Amniotic stem cell (primary cell): ENCODE data around the gene PHACTR3.
"Not testable (repeated sequence)": the region's sequence is repeated elsewhere in the genome, so short reads cannot be mapped to it uniquely, and the experiment has no call there.

Experiments used
- DNase-seq: peaks from one replicate; lab custom pipeline; 2025; lab: John Stamatoyannopoulos, UW

PHACTR3 gene

DNA sequence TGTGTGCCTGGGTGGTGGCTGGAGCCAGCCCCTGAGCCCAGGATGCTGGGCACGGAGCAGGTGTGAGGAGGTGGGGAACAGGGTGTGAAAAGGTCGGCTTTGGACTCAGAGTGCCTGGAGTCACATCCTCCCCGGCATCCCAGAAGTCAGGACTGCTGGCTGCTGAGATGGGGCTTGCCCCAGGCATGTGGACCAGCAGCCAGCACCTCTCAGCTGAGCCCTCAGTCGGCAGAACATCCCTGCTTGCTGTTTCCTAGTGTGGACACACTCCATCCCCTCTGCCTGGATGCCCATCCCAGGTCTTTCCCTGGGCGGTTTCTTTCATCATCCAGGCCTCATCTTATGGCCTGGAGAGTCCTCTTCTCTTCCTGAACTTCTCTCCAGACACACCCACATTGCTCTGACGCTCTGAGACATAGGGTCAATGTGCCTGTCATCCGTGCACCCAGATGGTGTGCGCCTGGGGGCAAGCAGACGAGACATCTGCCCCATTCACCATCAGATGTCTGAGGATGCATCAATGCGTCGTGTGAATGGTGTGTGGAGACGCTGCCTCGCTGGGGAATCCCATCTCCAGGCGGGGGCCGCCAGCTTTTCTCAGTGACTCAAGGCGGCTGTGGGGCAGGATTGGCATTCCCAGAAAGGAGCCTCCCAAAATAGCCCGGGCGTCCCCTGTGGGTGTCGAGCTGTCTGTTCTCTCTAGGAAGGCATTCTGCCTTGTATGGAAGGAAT is 224.9 kb downstream of the PHACTR3 start:
- DNase-seq = no peak

DNA sequence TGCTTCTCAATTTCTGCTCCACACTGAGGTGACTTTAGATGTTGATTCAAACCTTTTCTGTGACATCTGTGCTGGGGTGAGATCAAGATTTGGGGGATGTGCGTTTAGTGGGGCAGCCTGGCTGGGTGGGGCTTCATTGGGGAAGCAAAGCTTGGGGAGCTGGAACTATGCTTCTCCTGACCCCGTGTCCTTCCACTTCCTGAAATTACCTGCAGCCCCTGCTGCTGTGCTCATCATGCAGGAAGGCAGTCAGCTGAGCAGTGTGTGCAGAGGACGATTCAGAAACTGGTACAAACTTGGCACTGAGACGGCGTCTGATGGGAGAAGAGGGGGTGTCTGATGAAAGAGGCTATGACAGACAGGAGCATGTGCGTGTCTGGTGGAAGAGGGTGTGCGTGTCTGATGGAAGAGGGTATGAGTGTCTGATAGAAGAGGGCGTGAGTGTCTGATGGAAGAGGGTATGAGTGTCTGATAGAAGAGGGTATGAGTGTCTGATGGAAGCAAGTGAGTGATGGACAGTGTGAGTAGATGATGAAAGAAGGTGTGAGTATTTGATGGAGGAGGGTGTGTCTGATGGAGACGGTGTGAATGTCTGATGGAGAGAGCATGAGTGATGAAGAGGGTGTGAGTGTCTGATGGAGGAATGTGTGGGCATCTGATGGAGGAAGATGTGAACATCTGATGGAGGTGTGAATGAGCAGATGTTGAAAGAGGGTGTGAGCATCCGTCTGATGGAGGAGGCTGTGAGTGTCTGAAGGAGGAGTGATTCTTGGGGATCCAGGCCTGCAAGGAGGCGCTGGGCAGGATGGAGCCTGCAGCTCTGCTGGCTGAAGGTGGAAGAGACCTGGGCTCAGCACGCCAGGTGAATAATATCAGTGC is 225.7 kb downstream of the PHACTR3 start:
- DNase-seq = no peak

DNA sequence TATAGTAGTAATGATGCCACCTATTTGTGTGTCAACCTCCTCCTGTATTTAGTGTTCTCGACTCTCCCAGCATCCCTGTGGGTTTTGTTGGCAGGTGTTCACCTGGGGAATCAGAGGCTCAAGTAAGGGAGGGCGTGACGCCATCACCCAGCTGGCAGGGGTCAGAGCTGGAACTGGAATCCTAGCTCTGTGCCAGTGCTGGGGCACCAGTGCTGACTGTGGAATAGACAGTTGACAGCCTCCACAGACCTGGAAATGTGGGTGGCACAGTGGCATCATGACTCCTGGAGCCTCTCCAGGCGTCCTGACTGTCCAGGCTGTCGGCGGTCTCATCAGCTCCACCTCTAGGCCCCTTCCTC is 226.3 kb downstream of the PHACTR3 start:
- DNase-seq = no peak

DNA sequence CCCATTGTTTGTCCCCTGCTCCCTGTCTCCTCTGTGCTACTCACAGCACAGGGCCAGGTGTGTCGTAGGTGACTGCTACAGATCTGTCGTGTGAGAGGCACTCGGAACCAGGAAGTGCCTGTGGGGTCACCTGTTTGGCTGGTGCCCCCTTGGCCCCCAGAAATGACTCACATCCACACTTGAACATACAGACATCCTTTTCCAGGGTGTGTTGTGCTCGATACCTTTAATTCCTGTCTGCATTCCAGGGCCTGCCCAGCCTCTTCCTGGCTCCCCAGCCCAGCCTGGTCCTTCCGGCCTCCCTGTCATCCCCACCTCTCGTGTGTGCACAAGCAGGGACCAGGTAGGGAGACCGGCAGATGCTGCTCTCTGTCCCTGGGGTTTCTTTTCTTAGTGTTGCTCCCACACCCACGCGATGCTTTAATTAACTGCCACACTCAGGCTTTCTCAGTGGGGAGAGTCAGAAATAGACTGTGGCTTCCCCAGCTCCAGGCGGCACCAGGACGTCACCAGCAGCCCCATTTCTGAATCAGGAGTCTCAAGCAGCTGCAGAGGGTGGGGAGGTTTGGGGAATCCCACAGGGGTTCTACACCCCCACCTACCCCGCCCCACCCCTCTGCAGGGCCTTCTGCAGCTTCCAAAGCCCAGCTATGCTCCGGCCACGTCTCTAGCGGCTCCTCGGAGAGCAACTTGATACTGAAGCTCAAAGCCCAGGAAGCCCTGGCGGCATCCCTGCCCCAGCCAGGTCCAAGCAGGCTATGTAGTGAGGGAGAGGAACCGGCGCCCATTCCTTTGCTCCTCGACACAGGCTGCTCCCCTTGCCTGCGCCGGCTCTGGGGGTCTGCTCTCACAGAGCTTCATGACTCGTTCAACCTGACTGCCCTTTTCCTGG is 226.9 kb downstream of the PHACTR3 start:
- DNase-seq = no peak

DNA sequence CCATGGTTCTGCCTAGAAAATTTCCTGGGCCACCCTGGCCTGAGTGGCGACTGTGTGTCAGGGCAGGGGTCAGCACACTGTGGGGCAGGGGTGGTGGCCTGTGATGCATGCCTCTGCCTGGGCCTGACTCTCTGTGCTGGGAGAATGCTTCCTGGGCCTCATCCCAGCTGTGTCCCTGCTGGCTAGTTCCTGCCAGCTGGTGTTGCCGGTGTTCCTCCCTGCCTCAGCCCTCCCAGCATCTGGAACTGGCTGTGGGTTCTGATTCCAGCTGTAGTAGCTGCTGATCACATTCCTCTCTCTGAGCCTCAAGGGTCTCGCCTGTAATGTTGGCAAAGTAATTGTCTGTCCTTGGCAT is 227.6 kb downstream of the PHACTR3 start:
- DNase-seq = no peak

DNA sequence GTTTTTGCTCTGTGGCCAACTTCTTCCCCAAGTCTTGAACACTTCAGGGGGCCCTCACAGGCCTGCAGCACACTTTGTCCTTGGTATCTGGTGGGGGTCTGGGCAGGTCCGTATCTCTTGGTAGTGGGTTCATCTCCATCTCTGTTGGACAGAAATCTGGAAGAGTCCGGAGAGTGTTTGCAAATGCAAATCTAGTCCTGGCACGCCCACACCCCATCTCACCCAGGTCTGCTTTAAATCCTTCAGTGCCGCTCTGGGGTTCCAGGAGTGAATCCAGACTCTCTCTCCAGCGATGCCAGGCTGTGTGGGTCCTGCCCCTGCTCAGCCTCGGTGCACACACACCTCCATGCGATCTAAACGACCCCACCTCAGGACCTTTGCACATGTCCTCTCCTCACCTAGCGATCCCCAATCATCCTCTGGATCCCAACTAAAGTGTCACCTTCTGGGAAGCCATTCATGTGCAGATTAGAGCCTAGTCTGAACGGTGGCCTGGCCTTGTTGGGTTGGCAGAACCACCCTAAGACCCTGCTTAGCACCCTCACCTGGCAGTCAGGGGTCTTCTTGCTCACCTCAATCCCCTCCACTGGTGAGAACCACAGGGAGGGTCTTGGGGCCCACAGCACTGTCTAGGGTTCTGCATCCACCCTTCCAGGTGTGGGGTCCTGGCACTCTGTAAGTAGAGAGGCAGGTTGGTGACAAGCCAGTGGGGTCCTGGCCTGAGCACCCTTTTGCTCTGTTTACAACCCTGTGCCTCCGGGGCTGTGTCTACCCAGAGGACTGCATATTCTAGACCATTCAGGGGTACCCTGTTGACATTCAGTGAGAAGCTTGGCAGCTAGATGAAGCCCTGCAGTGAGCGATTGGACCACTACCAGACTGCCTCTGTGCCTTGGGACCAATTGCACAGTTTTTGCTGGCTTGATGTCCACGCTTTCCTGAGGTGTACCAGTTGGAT is 228.3 kb downstream of the PHACTR3 start:
- DNase-seq = no peak

DNA sequence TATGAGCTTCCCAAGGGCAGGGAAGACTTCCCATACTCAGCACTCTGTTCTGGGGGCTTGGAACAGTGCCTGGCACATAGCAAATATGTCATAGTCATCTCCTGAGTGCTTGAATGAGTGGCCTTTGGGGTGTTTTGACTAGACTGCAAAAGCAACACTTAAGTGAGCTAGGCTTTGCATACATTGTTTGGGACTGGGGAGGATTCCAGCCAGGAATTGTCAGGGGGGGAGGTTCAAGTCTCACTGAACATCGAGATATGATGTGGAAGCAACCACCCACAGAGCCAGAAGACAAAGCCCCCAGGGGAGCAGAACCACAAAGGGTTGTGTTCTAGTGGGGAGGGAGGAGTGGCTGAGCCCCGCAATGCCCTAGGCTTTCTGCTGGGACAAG is 230.7 kb downstream of the PHACTR3 start:
- no peak for DNase-seq

DNA sequence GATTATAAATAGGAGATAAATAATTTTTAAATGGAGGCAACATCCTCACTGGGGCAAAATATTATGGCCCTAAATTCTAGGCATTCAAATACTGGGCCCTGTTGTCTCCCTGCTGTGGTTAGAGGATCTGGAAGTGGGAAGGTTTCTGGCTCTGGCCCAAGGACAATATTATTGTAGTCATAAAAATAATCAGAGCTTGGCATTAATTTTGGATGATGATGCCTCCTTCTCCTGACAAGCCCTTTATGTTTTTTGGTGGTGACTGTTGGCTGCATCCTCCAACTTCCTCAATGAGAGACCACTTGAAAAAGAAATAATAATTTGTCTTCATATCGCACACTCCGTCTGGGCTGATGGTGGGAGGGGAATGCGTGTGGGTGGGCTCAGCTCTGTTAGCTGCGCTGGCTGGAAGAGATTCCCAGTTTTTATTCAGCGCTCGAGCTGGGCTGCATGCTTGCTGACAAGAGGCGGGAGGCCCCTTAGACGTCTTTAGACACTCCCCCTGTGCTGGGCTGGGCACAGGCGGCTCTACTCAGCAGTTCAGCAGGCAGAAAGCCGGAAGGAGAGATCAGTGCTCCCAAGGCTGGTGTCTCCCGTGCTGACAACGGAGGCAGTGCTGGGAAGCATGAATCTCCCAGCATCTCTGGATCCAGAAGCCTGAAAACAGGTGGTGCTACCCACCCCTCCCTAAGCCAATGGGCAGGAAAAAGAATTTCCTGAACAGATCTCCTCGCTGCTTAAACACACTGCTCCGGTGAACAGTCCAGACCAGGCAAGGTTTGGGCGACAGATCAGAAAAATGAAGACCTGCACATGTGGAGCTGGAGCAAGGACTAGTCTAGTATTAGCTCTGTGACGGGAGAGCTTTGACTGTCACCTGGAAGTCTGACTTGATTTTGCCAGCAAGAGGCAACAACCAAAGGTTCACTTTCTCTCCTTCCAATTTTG is 231.4 kb downstream of the PHACTR3 start:
- no peak for DNase-seq

DNA sequence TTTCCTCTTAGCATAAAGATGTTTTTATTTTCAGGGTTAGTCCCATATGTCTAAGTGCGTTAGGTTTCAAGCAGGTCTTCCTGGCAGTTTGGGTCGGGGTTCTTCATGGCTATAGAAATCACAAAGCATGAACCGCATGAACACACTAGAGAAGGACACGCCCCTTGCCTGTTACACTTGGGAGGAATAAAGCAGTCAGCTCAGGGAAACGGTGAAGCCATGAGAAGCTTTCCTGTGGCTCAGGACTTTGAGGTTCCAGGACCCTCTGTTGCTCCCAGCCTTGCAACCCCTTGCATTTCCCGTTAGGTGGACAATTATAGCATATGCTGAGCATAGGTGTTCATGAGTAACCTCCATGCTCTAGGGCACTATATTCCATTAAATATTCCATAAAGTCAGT is 232.4 kb downstream of the PHACTR3 start:
- DNase-seq = no peak

DNA sequence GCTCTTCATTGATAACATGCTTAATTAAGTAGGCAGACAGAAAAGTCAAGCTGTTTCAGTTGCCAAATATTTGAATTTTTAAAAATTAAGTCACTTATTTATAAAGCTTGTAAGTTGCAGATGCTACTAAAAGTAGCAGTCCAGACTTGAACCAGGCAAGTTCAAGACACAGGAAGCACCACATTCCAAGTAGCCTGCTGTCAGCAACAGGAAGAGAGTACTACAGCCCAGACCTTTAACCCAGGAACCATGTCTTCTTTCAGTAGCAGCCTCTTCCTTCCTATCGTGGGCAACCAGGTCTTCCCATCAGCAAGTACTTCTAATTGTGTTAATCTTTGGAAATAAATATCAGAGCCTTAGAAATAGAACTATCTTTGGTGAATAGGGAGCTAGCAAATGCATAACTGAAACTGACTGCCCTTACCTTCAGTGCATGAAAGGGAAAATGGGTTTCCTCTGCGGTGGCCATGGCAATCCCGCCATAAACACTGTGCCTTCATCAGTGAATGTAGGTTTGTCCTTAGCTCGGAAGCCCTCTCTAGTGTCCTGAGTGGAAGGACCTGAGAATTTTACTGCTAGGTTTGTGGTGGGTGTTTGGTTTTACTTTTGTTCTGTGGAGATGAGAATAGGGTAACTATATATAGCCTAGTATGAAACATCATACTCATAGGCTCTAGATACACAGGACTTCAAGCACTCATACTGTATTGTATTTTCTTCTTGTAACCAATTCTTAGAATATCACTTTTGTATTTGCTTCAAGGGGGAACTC is 233.5 kb downstream of the PHACTR3 start:
- DNase-seq = no peak

DNA sequence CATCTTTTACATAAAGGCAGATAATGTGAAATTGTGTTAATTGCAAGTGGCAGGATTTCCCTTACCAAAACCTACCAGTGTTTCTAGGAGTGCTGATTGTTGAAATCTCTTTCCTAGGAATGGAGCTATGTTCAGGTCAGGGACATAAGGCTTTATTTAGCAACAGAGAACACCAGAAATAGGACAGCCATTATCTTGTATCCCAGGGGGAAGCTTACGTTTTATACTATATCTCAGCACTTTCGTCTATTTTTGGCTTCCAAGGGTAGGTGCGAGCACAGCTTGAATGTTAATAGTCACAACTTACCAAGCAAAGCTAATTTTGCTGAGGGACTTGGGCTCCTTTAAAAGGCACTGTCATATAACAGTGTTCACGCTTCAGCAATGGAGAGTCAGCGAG is 235.1 kb downstream of the PHACTR3 start:
- DNase-seq = no peak

DNA sequence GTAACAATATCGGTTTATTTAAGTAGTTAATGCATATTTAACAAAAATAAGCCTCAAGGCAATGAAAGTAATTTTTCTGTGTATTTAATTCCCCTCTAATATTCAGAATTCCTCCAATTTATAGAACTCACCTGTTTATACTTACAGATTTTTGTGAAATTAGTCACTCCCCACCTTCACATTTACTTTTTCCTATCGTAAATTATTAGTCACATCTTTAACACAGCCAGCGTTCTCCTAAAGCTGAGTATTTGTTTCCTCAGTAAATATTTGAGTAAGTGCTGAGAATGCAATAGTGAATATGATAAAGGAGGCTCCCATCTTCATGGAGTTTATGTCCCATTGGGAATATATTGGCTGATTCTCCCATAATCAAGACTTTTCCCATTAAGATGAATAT is 241.1 kb downstream of the PHACTR3 start:
- no peak for DNase-seq

DNA sequence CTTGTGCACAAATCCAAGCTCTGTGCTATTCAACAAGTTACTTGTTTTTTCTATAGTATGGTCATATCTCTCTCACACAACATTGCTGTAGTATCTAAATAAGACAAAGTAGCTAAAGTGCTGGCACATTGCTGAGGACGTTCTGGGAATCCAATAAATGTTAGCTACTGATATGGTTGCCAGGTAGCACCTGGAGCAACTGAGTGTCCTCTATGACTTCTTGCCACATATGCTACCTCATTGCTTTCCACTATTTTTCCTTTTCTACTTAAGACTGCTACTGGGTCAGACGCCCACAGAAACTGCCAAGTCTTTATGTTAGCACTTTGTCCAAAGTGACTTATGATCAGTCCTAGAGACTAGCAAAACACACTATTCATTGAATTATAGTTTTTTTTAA is 243.8 kb downstream of the PHACTR3 start:
- no peak for DNase-seq

DNA sequence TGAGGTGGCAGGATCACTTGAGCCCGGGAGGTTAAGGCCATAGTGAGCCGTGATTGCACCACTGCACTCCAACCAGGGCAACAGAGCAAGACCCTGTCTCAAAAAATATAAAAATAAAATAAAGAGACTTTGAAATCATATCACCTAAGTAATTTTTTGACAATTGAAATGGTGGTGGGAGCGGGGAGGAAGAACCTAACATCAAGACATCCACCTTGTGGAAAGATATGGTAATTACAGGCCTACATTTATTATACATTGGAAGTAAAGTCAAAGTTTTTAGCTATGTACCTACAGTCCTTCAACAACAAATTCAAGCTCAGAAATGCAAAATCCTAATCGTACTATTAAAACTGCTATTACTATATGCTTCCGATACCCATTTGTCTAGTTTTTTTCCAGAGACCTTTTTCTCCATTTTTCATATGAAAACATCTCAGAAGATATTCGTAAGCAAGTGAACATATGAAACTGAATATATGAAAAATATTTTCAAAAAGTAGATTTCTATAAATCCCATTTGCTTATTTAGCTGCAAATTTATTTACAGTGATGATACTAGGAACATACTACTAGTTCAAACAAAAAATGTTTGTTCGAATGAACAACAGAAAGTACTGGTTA is 245.8 kb downstream of the PHACTR3 start:
- DNase-seq = no peak

DNA sequence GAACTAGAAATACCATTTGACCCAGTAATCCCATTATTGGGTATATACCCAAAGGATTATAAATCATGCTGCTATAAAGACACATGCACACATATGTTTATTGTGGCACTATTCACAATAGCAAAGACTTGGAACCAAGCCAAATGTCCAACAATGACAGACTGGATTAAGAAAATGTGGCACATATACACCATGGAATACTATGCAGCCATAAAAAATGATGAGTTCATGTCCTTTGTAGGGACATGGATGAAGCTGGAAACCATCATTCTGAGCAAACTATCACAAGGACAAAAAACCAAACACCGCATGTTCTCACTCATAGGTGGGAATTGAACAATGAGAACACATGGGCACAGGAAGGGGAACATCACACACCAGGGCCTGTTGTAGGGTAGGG is 252.2 kb downstream of the PHACTR3 start:
- not testable (repeated sequence) for DNase-seq

DNA sequence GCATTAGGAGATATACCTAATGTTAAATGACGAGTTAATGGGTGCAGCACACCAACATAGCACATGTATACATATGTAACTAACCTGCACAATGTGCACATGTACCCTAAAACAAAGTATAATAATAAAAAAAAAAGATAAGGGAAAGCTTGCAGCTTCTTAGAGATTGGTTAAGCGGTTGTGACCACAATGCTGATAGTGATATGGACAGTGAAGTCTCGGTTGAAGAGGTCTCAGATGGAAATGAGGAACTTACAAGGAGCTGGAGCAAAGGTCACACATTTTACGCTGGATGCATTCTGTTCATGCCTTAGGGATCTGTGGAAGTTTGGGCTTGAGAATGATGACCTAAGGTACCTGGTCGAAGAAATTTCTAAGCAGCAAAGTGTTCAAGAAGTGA is 252.6 kb downstream of the PHACTR3 start:
- not testable (repeated sequence) for DNase-seq

DNA sequence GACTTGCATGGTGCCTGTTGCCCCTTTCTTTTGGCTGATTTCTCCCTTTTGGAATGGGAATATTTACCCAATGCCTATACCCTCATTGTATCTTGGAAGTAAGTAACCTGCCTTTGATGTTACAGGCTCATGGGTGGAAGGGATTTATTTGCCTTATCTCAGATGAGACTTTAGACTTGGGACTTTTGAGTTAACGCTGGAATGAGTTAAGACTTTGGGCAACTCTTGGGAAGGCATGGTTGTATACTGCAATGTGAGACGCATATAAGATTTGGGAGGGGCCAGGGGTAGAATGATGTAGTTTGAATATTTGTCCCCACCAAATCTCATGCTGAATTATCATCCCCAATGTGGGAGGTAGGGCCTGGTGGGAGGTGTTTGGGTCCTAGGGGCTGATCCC is 253.6 kb downstream of the PHACTR3 start:
- DNase-seq = no peak

DNA sequence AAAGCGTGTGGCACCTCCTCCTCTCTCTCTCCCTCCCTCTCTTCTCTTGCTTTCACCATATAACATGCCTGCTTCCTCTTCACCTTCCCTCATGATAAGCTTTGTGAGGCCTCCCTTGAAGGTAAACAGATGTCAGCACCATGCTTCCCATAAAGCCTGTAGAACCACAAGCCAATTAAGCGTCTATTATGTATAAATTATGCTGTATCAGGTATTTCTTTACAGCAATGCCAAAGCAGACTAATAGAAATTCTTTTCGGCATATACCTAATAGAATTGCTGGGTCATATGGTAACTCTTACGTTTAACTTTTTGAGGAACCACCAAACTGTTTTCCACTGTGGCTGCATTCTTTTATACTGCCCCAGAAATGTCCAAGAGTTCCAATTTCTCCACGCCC is 254.1 kb downstream of the PHACTR3 start:
- no peak for DNase-seq

DNA sequence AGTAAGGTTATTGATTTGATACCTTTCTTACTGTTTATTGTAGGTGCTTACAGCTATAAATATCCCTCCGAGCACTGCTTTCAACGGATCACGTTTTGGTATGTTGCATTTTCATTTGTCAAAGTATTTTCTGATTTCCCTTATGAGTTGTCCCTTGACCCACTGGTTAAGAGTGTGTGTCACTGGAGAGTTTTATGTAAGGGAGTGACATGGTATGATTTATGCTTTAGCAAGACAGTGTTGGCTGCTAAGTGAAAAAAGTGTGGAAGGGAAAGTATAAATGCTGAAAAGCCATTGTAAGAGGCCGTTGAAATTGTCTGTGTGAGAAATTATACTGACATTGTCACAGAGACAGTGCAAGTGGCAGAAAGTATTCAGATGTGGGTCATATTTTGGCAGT is 257.1 kb downstream of the PHACTR3 start:
- DNase-seq = no peak
